IPS DF 6.9 (cell line): ENCODE results near the gene CEBPZ.

ENCODE experiments used
- DNase-seq: peaks from one replicate; pipeline ENCODE4 v3.0.0-alpha.2; 2013; ENCODE audit warnings: low read depth, low spot score
- H3K27ac ChIP-seq: one replicate; pipeline ENCODE4 v1.5.1; 2013; ENCODE audit warnings: low read length, control low read depth
- H3K27me3 ChIP-seq: 2 replicates; pipeline ENCODE4 v1.6.1; 2013; ENCODE audit warnings: mild to moderate bottlenecking, low read length; ENCODE audit not compliant: control insufficient read depth, insufficient read depth
- H3K36me3 ChIP-seq: 2 replicates; pipeline ENCODE4 v1.6.1; 2013; ENCODE audit warnings: low read length; ENCODE audit not compliant: control insufficient read depth, insufficient read depth
- H3K4me1 ChIP-seq: 2 replicates; pipeline ENCODE4 v1.6.1; 2013; ENCODE audit warnings: low read length; ENCODE audit not compliant: control insufficient read depth, insufficient read depth
- H3K4me3 ChIP-seq: 2 replicates; pipeline ENCODE4 v1.5.1; 2013; ENCODE audit warnings: mild to moderate bottlenecking, low read length
- H3K9me3 ChIP-seq: 2 replicates; pipeline ENCODE4 v1.6.1; 2013; ENCODE audit warnings: low read length, inconsistent platforms; ENCODE audit not compliant: control insufficient read depth, insufficient read depth
- WGBS: extraction: QIAGEN DNeasy Blood & Tissue Kit; methylation state at CpG from one replicate; pipeline ENCODE4 v1.1.7; 2013; ENCODE audit warnings: mixed read lengths, missing lambda C conversion rate; ENCODE audit not compliant: insufficient read length, insufficient coverage; 5-methylcytosine and 5-hydroxymethylcytosine counted together

The CEBPZ gene

GRCh38 chr2:37231241-37232130, at the start of gene CEBPZ, which contains the start of gene NDUFAF7:
CEBPZ (minus strand) TSS chr2:37231596; CDS start chr2:37231567, 29 bp downstream.
NDUFAF7 (plus strand) TSS chr2:37231658; CDS start chr2:37231706, 48 bp downstream.
- DNase-seq, result peak; percentile 63
- Histone ChIP-seq H3K4me3 (peak within 1 kb of the TSS; percentile 82), H3K4me1 (peaks cover 3% of the 10 kb centered on the region; the same call in 1 of the 2 replicates), H3K27ac (no peak within 1 kb of the TSS), H3K9me3 (no peaks in the 10 kb centered on the region), H3K36me3 (peaks cover 5% of the 10 kb centered on the region; the same call in 1 of the 2 replicates), H3K27me3 (no peaks in the 10 kb centered on the region)
- WGBS, result no CpG with 5 or more reads among the region's 73 CpGs

- no CpG with 5 or more reads among the region's 2 CpGs for whole genome bisulfite sequencing
- Histone ChIP-seq H3K36me3 (peaks cover 8% of the 10 kb centered on the region; the same call in 1 of the 2 replicates), H3K27me3 (no peaks in the 10 kb centered on the region), H3K4me3 (no peak overlapping the region), H3K27ac (no peak overlapping the region), H3K9me3 (no peaks in the 10 kb centered on the region), H3K4me1 (no peaks in the 10 kb centered on the region)
- no peak for DNase-seq
Observed at GRCh38 chr2:37276291-37276690, 44.9 kb upstream of the CEBPZ start.

GRCh38 chr2:37274359-37274965, 43.1 kb upstream of the CEBPZ start:
- WGBS, result no CpG with 5 or more reads among the region's 6 CpGs
- no peaks in the 10 kb centered on the region for H3K4me1 ChIP-seq
- no peaks in the 10 kb centered on the region for H3K27me3 ChIP-seq
- H3K9me3 ChIP-seq, result no peaks in the 10 kb centered on the region
- no peak for DNase-seq
- no peak overlapping the region for H3K4me3 ChIP-seq
- H3K27ac ChIP-seq, result no peak overlapping the region
- peaks cover 8% of the 10 kb centered on the region; the same call in 1 of the 2 replicates for H3K36me3 ChIP-seq

- Histone ChIP-seq H3K27me3 (no peaks in the 10 kb centered on the region), H3K4me3 (no peak overlapping the region), H3K9me3 (no peaks in the 10 kb centered on the region), H3K4me1 (no peaks in the 10 kb centered on the region), H3K36me3 (peaks cover 8% of the 10 kb centered on the region; the same call in 1 of the 2 replicates), H3K27ac (no peak overlapping the region)
- DNase-seq, result peak; percentile 16
- WGBS, result no CpG with 5 or more reads among the region's 7 CpGs
Observed at GRCh38 chr2:37271376-37272067, 40.1 kb upstream of the CEBPZ start.

- H3K4me1 ChIP-seq, result no peaks in the 10 kb centered on the region
- H3K27ac ChIP-seq, result no peak overlapping the region
- H3K4me3 ChIP-seq, result no peak overlapping the region
- no CpG with 5 or more reads among the region's 4 CpGs for WGBS
- DNase-seq, result no peak
- H3K9me3 ChIP-seq, result no peaks in the 10 kb centered on the region
- no peaks in the 10 kb centered on the region for H3K27me3 ChIP-seq
- peaks cover under 1% of the 10 kb centered on the region; the same call in 1 of the 2 replicates for H3K36me3 ChIP-seq
Observed at GRCh38 chr2:37268111-37268510, 36.7 kb upstream of the CEBPZ start.

GRCh38 chr2:37267685-37268084, 36.3 kb upstream of the CEBPZ start:
- no peak for DNase-seq
- no peaks in the 10 kb centered on the region for H3K9me3 ChIP-seq
- no peak overlapping the region for H3K4me3 ChIP-seq
- H3K27ac ChIP-seq, result no peak overlapping the region
- no peaks in the 10 kb centered on the region for H3K27me3 ChIP-seq
- H3K36me3 ChIP-seq, result no peaks in the 10 kb centered on the region; the same call in 1 of the 2 replicates
- H3K4me1 ChIP-seq, result no peaks in the 10 kb centered on the region

GRCh38 chr2:37263839-37264238, 32.4 kb upstream of the CEBPZ start:
- H3K4me3 ChIP-seq, result no peak overlapping the region
- H3K9me3 ChIP-seq, result no peaks in the 10 kb centered on the region
- WGBS, result no CpG with 5 or more reads among the region's 2 CpGs
- no peak overlapping the region for H3K27ac ChIP-seq
- no peaks in the 10 kb centered on the region for H3K27me3 ChIP-seq
- no peaks in the 10 kb centered on the region for H3K4me1 ChIP-seq
- no peak for DNase-seq
- H3K36me3 ChIP-seq, result peaks cover 3% of the 10 kb centered on the region; the same call in 1 of the 2 replicates

- no peaks in the 10 kb centered on the region for H3K27me3 ChIP-seq
- no peak overlapping the region for H3K27ac ChIP-seq
- no CpG with 5 or more reads among the region's 2 CpGs for WGBS
- DNase-seq, result no peak
- H3K4me1 ChIP-seq, result no peaks in the 10 kb centered on the region
- peaks cover 4% of the 10 kb centered on the region; the same call in 1 of the 2 replicates for H3K36me3 ChIP-seq
- H3K9me3 ChIP-seq, result no peaks in the 10 kb centered on the region
- H3K4me3 ChIP-seq, result no peak overlapping the region
Observed at GRCh38 chr2:37262522-37262921, 31.1 kb upstream of the CEBPZ start.

GRCh38 chr2:37250869-37251740, 19.7 kb upstream of the CEBPZ start:
- H3K4me3 ChIP-seq, result no peak overlapping the region
- H3K4me1 ChIP-seq, result no peaks in the 10 kb centered on the region
- H3K9me3 ChIP-seq, result no peaks in the 10 kb centered on the region
- DNase-seq, result no peak
- WGBS, result no CpG with 5 or more reads among the region's 5 CpGs
- no peak overlapping the region for H3K27ac ChIP-seq
- H3K36me3 ChIP-seq, result peaks cover 13% of the 10 kb centered on the region; the same call in 1 of the 2 replicates
- H3K27me3 ChIP-seq, result no peaks in the 10 kb centered on the region; the same call in 1 of the 2 replicates
